Neutrophil (primary cell): Measurements from ENCODE around the gene CSF2.

Experiments used
- H3K27ac ChIP-seq: fragments of 200-600 bp; sonication (generic); 2 replicates; pipeline ENCODE4 v1.5.1; 2016; ENCODE audit warnings: mild to moderate bottlenecking, moderate library complexity
- H3K27me3 ChIP-seq: fragments of 200-600 bp; sonication (generic); 2 replicates; pipeline ENCODE4 v1.6.0; 2016; ENCODE audit warnings: mild to moderate bottlenecking
- H3K36me3 ChIP-seq: fragments of 200-600 bp; sonication (generic); 2 replicates; pipeline ENCODE4 v1.5.1; 2017
- H3K4me1 ChIP-seq, 2 experiments: fragments of 200-600 bp in 1 of 2; sonication (generic) in 1 of 2; 1 replicate in 1 of 2; 2 replicates in 1 of 2; pipeline versions ENCODE4 v1.5.1 to v1.6.1; 2013 to 2016; ENCODE audit warnings: low read depth in 1 of 2, low read length in 1 of 2, mild to moderate bottlenecking in 1 of 2, moderate library complexity in 1 of 2; ENCODE audit not compliant: control insufficient read depth in 1 of 2, insufficient read depth in 1 of 2
- H3K4me3 ChIP-seq, 2 experiments: fragments of 200-600 bp in 1 of 2; sonication (generic) in 1 of 2; 1 replicate in 1 of 2; 2 replicates in 1 of 2; pipeline ENCODE4 v1.5.1; 2013 to 2016; ENCODE audit warnings: low read depth in 1 of 2, low read length in 1 of 2, mild to moderate bottlenecking in 1 of 2, moderate library complexity in 1 of 2
- H3K9me3 ChIP-seq: fragments of 200-600 bp; sonication (generic); 2 replicates; pipeline ENCODE4 v1.5.1; 2016
- TF ChIP-seq, protein P1 (sequence below): fragments of 200-600 bp; sonication (generic); IDR thresholded peaks from 2 replicates; pipeline ENCODE4 v1.5.1; 2016; ENCODE audit warnings: antibody characterized with exemption

The CSF2 gene

DNA sequence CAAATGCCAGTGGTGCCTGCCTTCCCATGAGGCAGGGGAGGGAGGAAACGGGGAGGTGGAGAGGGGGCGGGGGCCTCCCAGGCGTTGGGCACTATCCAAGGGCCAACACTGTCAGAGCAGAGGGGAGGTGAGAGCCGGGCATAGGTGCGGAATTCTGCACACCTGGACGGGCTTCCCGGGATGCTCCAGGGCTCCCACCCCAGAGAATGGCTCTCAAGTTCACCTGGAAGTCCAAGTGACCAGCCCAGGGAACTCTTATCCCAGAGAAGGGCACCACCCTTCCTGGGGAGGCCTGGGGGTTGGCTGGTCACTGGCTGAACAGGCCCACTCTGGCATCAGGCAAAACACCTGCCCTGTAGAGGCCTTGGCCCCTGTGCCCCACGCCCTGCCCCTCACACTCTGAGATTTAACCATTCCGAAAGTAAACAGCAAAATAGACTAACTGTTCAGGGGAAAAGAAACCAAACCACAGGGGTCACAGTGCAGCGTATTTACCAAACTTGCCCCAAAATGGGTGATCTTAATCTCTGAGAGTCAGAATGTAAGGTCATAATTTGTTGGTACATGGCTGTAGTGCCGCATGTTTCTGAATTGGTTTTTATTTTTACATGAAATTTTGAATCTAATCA, 2.7 kb downstream of the CSF2 start:
- Histone ChIP-seq H3K4me3 (no peak overlapping the region), H3K4me1 (no peaks in the 10 kb centered on the region), H3K9me3 (no peaks in the 10 kb centered on the region), H3K27me3 (peaks cover 8% of the 10 kb centered on the region), H3K27ac (no peak overlapping the region), H3K36me3 (no peaks in the 10 kb centered on the region)
- TF ChIP-seq, protein P1, sequence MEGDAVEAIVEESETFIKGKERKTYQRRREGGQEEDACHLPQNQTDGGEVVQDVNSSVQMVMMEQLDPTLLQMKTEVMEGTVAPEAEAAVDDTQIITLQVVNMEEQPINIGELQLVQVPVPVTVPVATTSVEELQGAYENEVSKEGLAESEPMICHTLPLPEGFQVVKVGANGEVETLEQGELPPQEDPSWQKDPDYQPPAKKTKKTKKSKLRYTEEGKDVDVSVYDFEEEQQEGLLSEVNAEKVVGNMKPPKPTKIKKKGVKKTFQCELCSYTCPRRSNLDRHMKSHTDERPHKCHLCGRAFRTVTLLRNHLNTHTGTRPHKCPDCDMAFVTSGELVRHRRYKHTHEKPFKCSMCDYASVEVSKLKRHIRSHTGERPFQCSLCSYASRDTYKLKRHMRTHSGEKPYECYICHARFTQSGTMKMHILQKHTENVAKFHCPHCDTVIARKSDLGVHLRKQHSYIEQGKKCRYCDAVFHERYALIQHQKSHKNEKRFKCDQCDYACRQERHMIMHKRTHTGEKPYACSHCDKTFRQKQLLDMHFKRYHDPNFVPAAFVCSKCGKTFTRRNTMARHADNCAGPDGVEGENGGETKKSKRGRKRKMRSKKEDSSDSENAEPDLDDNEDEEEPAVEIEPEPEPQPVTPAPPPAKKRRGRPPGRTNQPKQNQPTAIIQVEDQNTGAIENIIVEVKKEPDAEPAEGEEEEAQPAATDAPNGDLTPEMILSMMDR = no peak

DNA sequence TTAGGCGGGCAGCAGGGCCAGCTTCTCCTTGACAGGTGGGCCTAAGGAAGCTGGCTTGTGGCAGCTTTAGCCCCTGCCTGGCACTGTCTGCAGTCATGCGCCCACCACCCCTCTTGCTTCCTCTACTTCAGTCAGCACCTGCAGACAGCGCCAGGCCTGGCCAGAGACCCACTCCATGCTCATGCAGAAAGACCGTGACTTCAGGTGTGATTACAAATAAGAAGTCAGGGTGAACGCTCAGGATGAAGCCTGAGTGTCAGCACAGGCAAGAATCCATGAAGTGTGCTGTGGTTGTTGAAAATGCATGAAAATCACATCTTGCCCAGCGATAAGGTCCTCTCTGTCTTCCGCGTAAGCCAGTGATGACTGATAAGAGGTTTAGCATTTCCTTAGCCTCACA, 3.4 kb downstream of the CSF2 start:
- Histone ChIP-seq H3K4me3 (no peak overlapping the region), H3K27me3 (peaks cover 2% of the 10 kb centered on the region)

DNA sequence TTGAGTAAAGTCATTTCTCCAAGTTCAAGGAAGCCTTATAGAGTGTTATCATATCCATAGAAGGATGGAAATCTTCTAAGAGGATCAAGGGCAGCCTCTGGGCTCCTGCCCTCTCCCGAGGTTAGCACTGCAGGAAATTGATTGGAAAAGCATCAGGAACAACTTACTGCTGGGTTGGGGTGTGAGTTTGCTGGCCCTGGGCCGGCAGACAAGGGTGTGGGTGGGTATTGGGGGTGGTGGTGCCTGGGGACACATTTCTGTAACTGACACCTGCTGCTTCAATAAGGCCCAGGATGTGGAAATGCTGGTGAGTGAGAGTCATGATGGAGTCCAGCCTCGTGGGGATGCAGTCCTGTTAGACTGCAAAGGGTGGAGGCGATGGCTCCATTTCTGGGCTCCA, 5.5 kb downstream of the CSF2 start:
- Histone ChIP-seq H3K27ac (no peak overlapping the region), H3K27me3 (no peaks in the 10 kb centered on the region), H3K36me3 (no peaks in the 10 kb centered on the region), H3K4me1 (no peaks in the 10 kb centered on the region), H3K9me3 (no peaks in the 10 kb centered on the region), H3K4me3 (no peak overlapping the region)
- TF ChIP-seq, protein P1 = no peak

More for the DNA sequence above, 3.4 kb downstream of the CSF2 start:
- TF ChIP-seq, protein P1 = no peak
- Histone ChIP-seq H3K9me3 (no peaks in the 10 kb centered on the region), H3K27ac (no peak overlapping the region), H3K36me3 (no peaks in the 10 kb centered on the region), H3K4me1 (no peaks in the 10 kb centered on the region)

DNA sequence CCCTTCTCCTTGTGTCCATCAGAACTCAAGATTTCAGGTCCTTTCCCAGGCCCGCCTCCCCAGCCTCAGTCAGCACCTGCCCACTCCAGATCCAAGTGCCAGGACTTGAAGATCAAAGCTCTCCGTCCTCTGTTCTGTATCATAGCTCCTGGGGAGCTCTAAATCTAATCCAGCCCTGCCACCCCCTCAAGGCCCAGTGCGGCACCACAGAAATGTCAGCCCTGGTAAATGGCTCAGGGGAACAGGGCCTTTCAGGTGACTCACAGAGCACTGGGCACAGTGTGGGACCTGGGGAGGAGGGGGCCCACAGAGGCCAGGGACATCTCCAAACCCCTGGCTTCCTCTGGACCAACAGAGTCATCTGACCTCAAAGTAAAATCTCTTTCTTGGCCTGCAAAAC, 6.0 kb downstream of the CSF2 start:
- Histone ChIP-seq H3K36me3 (no peaks in the 10 kb centered on the region), H3K27me3 (no peaks in the 10 kb centered on the region)
- TF ChIP-seq, protein P1 = no peak

DNA sequence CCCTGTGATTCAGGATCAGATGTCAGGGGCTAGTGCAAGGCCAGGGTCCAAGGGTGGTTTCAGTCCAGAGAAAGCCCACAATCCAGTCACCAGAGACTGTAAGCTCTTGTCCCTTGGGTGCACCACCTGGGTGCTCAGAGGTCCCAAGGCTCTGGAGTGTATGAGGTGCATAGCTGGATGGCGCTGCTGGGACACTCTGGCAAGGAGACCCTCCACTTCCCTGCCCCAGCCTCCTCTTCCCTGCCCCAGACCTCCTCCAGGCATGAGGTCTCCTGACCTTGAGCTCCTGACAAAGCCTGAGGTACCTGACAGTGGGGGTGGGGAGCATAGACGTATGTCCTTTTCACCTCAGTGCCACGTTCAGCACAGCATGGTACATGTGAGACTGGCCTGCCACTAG, 7.0 kb downstream of the CSF2 start:
- Histone ChIP-seq H3K9me3 (no peaks in the 10 kb centered on the region), H3K4me1 (no peaks in the 10 kb centered on the region), H3K4me3 (no peak overlapping the region), H3K27me3 (no peaks in the 10 kb centered on the region), H3K36me3 (no peaks in the 10 kb centered on the region), H3K27ac (no peak overlapping the region)
- TF ChIP-seq, protein P1 = no peak

More for the DNA sequence above, 6.0 kb downstream of the CSF2 start:
- no peaks in the 10 kb centered on the region for H3K9me3 ChIP-seq
- no peak overlapping the region for H3K4me3 ChIP-seq
- no peaks in the 10 kb centered on the region for H3K4me1 ChIP-seq
- no peak overlapping the region for H3K27ac ChIP-seq
